ENCODE data around the gene CBARP.

- TF ChIP-seq, protein P1, sequence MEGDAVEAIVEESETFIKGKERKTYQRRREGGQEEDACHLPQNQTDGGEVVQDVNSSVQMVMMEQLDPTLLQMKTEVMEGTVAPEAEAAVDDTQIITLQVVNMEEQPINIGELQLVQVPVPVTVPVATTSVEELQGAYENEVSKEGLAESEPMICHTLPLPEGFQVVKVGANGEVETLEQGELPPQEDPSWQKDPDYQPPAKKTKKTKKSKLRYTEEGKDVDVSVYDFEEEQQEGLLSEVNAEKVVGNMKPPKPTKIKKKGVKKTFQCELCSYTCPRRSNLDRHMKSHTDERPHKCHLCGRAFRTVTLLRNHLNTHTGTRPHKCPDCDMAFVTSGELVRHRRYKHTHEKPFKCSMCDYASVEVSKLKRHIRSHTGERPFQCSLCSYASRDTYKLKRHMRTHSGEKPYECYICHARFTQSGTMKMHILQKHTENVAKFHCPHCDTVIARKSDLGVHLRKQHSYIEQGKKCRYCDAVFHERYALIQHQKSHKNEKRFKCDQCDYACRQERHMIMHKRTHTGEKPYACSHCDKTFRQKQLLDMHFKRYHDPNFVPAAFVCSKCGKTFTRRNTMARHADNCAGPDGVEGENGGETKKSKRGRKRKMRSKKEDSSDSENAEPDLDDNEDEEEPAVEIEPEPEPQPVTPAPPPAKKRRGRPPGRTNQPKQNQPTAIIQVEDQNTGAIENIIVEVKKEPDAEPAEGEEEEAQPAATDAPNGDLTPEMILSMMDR (conservative IDR thresholded peaks at IDR 0.05 in 1 of 2, IDR thresholded peaks at IDR 0.05 in 1 of 2; ENCODE audit: low read depth in 1 of 2, low read length in 2 of 2) = no peak
- TF ChIP-seq EZH2 (IDR thresholded peaks at IDR 0.05; ENCODE audit: low read length, missing control alignments) = no peak
Measured at GRCh38 chr19:1221904-1222255, 15.9 kb downstream of the CBARP start.
